T-helper 1 cell treated with Interleukin-12 subunit alpha and Interleukin-12 subunit beta and Interleukin-4 antibody, amounts not matched to agents 30 μg/mL and 1 μg/mL, for 36 hours (primary cell): ENCODE results near the gene ZNF649.
"Not testable (repeated sequence)": the region's sequence is repeated elsewhere in the genome, so short reads cannot be mapped to it uniquely, and the experiment has no call there.

Experiments
- H3K27ac Mint-ChIP-seq: one replicate; pipeline ENCODE4 v1.8.0; 2021; ENCODE audit warnings: mild to moderate bottlenecking, mixed read lengths
- H3K27me3 Mint-ChIP-seq: one replicate; pipeline ENCODE4 v1.8.0; 2021; ENCODE audit warnings: low read depth, mixed read lengths
- H3K36me3 Mint-ChIP-seq: one replicate; pipeline ENCODE4 v1.8.0; 2021; ENCODE audit warnings: low read depth, mixed read lengths
- H3K4me1 Mint-ChIP-seq: one replicate; pipeline ENCODE4 v1.8.0; 2021; ENCODE audit warnings: low read depth, mixed read lengths
- H3K4me3 Mint-ChIP-seq: one replicate; pipeline ENCODE4 v1.8.0; 2021; ENCODE audit warnings: mild to moderate bottlenecking, moderate library complexity, mixed read lengths
- H3K9me3 Mint-ChIP-seq: one replicate; pipeline ENCODE4 v1.8.0; 2021; ENCODE audit warnings: mixed read lengths

ZNF649 gene

DNA sequence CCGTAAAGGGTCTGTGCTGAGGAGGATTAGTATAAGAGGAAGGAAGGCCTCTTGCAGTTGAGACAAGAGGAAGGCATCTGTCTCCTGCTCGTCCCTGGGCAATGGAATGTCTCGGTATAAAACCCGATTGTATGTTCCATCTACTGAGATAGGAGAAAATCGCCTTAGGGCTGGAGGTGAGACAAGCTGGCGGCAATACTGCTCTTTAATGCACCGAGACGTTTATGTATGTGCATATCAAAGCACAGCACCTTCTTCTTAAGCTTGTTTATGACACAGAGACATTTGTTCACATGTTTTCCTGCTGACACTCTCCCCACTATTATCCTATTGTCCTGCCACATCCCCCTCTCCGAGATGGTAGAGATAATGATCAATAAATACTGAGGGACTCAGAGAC, 1.3 kb upstream of the ZNF649 start:
- Mint-ChIP-seq H3K9me3 (peaks cover 73% of the 10 kb centered on the region), H3K36me3 (peaks cover 25% of the 10 kb centered on the region), H3K4me1 (peaks cover 14% of the 10 kb centered on the region)
- not testable (repeated sequence) for H3K4me3 Mint-ChIP-seq, H3K27me3 Mint-ChIP-seq, H3K27ac Mint-ChIP-seq

DNA sequence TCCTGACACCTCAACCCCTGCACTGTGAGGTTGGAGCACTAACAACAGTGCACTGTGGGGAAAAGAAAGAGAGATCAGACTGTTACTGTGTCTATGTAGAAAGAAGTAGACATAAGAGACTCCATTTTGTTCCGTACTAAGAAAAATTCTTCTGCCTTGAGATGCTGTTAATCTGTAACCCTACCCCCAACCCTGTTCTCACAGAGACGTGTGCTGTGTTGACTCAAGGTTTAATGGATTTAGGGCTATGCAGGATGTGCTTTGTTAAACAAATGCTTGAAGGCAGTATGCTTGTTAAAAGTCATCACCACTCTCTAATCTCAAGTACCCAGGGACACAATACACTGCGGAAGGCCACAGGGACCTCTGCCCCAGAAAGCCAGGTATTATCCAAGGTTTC, 822 bp upstream of the ZNF649 start:
- H3K9me3 Mint-ChIP-seq, result peaks cover 76% of the 10 kb centered on the region
- H3K27ac Mint-ChIP-seq, result not testable (repeated sequence)

DNA sequence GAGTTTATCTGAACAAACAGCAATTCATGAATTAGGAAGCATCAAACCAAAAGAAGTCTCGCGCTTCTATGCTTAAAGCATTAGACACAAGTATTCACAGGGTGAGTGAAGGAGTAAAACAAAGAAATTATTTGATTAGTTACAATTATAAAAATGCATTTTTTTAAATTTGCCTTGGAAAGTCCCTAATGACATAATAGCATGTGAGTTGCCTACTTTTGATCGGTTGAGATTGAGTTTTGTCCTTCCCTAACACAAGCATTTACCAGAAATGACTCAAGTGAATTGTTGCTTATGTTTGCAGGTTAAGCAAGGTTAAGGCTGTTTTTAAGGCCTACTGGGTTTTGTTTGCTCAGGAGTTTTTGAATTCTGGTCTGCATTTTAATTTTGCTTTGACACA, 389 bp upstream of the ZNF649 start:
- peaks cover 14% of the 10 kb centered on the region for H3K4me1 Mint-ChIP-seq
- H3K36me3 Mint-ChIP-seq, result peaks cover 33% of the 10 kb centered on the region
- H3K9me3 Mint-ChIP-seq, result peaks cover 80% of the 10 kb centered on the region
- no peaks in the 10 kb centered on the region for H3K27me3 Mint-ChIP-seq
- H3K4me3 Mint-ChIP-seq, result peak overlapping the region; percentile 96
- H3K27ac Mint-ChIP-seq, result peak overlapping the region; percentile 97

More for the DNA sequence above, 822 bp upstream of the ZNF649 start:
- H3K4me1 Mint-ChIP-seq, result peaks cover 14% of the 10 kb centered on the region
- not testable (repeated sequence) for H3K4me3 Mint-ChIP-seq, H3K27me3 Mint-ChIP-seq
- peaks cover 30% of the 10 kb centered on the region for H3K36me3 Mint-ChIP-seq

DNA sequence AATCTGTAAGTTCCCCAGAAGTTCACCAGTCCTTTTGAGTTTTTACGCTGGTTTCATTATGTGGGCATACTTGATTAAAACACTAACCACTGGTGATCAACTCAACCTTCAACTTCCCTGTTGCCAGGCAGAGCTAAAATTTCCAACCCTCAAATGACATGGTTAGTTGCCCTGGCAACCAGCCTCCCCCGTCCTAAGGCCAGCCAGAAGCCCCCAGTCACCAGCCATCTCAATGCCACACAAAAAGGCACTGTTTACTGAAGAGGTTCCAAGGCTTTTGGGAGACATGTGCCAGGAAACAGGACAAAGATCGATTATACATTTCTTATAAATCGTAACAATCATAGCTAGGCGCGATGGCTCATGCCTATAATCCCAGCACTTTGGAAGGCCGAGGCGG, 1.6 kb downstream of the ZNF649 start:
- Mint-ChIP-seq H3K9me3 (peaks cover 70% of the 10 kb centered on the region), H3K36me3 (peaks cover 50% of the 10 kb centered on the region), H3K27me3 (no peaks in the 10 kb centered on the region), H3K4me1 (peaks cover 14% of the 10 kb centered on the region), H3K27ac (no peak overlapping the region), H3K4me3 (peak overlapping the region; percentile 71)

DNA sequence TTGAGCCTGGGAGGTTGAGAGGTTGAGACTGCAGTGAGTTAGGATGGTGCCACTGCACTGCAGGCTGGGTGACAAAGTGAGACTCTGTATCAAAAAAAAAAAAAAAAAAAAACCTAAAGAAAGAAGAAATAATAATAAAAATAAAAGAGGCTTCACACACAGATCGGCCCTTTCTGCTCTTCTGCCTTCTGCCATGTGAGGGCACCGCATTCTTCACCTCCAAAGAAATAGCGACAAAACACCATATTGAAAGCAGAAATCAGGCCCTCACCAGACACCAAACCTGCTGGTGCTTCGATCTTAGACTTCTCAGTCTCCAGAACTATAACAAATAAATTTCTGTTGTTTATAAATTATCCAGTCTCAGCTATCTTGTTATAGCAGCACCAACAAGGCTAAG, 3.0 kb downstream of the ZNF649 start:
- Mint-ChIP-seq H3K9me3 (peaks cover 68% of the 10 kb centered on the region), H3K27me3 (no peaks in the 10 kb centered on the region), H3K27ac (no peak overlapping the region), H3K4me1 (peaks cover 14% of the 10 kb centered on the region), H3K4me3 (no peak overlapping the region), H3K36me3 (peaks cover 60% of the 10 kb centered on the region)

DNA sequence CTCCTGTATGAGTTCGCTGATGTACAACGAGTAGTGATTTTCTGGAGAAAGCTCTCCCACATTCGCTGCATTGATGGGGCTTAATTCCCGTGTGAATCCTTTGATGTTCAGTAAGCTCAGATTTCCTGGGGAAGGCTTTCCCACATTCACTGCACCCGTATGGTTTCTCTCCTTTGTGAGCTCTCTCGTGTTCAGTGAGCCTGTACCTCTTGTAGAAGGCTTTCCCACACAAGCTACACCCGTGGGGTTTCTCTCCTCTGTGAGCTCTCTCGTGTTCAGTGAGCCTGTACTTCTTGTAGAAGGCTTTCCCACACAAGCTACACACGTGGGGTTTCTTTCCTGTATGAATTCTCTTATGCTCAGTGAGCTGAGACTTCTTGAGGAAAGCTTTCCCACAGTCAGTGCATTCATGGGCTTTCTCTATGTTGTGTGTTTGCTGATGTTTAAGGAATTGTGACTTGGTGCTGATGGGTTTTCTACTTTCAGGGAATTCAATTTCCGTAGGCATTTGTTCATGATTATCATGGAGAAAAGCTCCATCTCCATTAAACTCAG, 13.5 kb downstream of the ZNF649 start:
- peaks cover 78% of the 10 kb centered on the region for H3K9me3 Mint-ChIP-seq
- no peak overlapping the region for H3K27ac Mint-ChIP-seq
- peaks cover 88% of the 10 kb centered on the region for H3K36me3 Mint-ChIP-seq
- H3K27me3 Mint-ChIP-seq, result no peaks in the 10 kb centered on the region
- H3K4me3 Mint-ChIP-seq, result no peak overlapping the region
- no peaks in the 10 kb centered on the region for H3K4me1 Mint-ChIP-seq

DNA sequence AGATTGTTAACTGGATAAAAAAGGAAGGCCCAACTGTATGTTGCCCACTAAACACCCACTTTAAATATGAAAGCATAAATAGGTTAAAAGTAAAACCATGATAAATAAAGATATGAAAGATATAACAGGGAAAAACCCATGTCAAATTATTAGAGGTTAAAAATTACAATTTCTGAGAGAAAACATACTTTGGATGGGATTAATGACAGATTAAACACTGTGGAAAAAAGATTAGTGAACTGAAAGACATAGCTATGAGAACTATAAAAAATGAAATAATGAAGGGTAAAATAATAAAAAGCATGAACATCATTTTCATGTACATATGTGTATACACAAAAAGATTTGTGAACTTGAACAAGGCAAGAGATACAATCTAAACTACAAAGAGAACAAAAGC, 14.9 kb downstream of the ZNF649 start:
- Mint-ChIP-seq H3K4me1 (no peaks in the 10 kb centered on the region), H3K9me3 (peaks cover 82% of the 10 kb centered on the region), H3K27me3 (no peaks in the 10 kb centered on the region), H3K4me3 (no peak overlapping the region), H3K27ac (no peak overlapping the region), H3K36me3 (peaks cover 77% of the 10 kb centered on the region)

DNA sequence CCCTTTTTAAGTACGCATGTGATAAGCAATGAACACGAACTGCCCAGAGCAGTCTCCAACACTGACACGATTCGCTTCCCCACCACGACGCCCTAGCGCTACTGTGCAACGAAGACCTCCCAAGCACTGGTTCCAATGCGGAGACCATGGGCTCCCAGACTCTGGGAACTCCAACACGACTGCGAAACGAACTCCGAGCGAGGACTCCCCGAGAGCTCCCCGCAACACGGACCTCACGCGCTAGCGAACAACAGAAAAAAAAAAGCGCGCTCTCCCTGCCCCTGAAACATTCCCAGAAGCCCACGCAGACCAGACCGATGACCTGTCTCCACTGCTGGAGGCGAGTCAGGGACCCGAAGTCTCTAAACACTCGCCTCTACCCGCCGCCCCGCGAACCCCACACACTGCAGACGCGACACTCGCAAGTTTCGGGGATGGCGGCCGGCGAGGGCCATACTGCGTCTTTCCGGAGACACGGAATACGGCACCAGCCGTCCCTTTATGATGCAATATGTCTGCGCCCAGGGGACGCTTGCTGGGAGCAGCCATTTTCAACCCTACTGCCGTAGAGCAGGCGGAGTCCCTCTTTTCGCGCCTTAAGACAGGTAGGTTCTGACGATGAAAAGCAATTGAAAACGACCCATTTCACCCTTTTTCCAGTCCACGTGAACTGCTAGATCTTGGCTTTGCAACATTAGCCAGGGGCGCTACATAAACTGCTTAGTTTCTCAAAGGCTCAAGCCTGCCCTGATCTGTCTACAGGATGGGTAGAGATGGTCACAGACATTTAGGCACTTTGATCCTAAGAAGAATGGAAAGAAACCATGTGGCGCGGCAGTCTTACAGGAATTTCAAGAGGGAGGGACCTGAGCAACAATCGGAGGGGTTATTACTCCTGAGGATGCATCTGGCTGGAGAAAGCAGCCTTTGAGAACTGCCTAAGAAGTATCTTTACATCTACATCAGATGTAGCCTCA, 17.0 kb downstream of the ZNF649 start, which contains the start of gene ZNF577:
Gene ZNF577, minus strand, starts transcription at position 430 of the 977 bp plus-strand sequence. CDS start 7,569 bp downstream, outside the sequence.
- Mint-ChIP-seq H3K4me1 (no peaks in the 10 kb centered on the region), H3K9me3 (peaks cover 78% of the 10 kb centered on the region), H3K36me3 (peaks cover 63% of the 10 kb centered on the region), H3K27ac (no peak within 1 kb of the TSS), H3K27me3 (no peaks in the 10 kb centered on the region), H3K4me3 (peak within 1 kb of the TSS; percentile 50)

DNA sequence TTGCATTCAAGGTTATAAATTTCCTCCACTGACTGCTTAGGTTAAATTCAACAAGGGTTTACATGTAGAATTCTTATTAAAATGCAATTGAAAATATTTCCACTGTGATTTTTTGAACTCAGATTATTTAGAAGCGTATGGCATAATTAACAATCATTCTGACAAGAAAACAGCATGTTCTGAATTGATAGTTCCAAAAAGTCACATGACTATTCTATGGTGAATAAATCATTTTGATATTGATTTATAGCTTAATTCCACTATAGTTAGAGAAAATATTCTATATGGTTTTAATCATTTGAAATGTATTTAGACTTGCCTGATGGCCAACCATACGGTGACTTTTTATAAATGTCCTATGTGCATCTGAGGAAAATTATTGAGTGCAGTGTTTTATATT, 20.1 kb downstream of the ZNF649 start:
- Mint-ChIP-seq H3K27me3 (no peaks in the 10 kb centered on the region), H3K27ac (no peak overlapping the region), H3K9me3 (peaks cover 80% of the 10 kb centered on the region), H3K4me3 (no peak overlapping the region), H3K36me3 (peaks cover 62% of the 10 kb centered on the region), H3K4me1 (no peaks in the 10 kb centered on the region)

DNA sequence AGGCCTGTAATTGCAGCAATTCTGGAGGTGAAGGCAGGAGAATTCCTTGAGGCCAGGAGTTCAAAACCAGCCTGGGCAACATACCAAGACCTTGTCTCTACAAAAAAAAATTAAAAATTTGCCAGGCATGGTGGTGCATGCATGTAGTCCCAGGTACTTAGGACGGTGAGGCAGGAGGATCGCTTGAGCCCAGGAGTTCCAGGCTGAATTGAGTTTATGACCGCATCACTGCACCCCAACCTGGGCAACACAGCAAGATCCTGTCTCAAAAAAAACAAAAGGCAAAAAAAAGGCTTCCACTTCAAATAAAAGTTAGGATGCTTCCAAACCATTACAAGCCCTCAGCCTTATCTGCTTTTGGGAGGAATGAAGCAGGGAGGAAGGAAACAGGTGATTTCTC, 22.3 kb downstream of the ZNF649 start:
- Mint-ChIP-seq H3K27me3 (no peaks in the 10 kb centered on the region), H3K9me3 (peaks cover 74% of the 10 kb centered on the region), H3K36me3 (peaks cover 55% of the 10 kb centered on the region), H3K27ac (no peak overlapping the region), H3K4me1 (no peaks in the 10 kb centered on the region), H3K4me3 (no peak overlapping the region)

DNA sequence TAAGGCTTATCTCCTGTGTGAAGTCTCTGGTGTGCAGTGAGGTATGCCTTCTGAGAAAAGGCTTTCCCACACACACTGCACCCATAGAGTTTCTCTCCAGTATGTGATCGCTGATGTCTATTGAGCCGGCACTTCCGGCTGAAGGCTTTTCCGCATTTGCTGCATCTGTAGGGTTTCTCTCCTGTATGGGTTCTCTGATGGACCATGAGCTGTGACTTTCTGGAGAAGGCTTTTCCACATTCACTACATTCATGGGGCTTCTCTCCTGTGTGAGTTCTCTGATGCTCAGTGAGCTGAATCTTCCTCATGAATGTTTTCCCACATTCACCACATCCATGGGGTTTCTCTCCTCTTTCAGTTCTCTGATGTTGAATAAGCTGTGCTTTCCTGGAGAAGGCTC, 31.7 kb downstream of the ZNF649 start:
- H3K4me3 Mint-ChIP-seq, result no peak overlapping the region
- H3K36me3 Mint-ChIP-seq, result peaks cover 59% of the 10 kb centered on the region
- H3K9me3 Mint-ChIP-seq, result peaks cover 94% of the 10 kb centered on the region
- no peaks in the 10 kb centered on the region for H3K4me1 Mint-ChIP-seq
- no peaks in the 10 kb centered on the region for H3K27me3 Mint-ChIP-seq
- no peak overlapping the region for H3K27ac Mint-ChIP-seq

DNA sequence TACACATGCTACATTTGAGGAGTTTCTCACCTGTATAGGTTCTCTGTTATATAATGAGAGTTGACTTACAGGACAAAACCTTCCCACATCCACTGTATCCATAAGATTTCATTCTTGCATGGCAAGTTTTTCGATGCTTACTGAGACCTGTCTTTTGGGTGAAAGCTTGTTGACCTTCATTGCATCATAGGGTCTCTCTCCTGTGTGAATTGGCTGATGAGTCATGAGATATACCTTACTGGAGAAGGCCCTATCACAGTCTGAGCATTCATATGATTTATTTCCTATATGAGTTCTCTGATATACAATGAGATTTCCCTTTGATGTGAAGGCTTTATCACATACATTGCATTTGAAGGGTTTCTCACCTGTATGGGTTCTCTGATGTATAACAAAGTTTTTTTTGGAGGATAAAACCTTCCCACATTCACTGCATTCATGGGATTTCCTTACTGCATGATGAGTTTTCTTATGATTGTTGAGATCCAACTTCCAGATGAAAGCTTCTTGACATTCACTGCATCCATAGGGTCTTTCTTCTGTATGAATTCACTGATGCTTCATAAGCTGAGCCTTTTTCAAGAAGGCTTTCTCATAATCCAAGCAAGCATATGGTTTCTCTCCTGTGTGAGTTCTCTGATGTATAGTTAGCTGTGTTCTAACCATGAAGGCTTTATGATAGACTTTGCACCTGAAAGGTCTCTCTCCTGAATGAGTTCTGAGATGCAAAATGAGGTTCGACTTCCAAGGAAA, 42.8 kb downstream of the ZNF649 start:
- no peak overlapping the region for H3K27ac Mint-ChIP-seq
- no peak overlapping the region for H3K4me3 Mint-ChIP-seq
- peaks cover 75% of the 10 kb centered on the region for H3K9me3 Mint-ChIP-seq
- H3K27me3 Mint-ChIP-seq, result no peaks in the 10 kb centered on the region
- peaks cover 7% of the 10 kb centered on the region for H3K36me3 Mint-ChIP-seq
- H3K4me1 Mint-ChIP-seq, result no peaks in the 10 kb centered on the region
